Colonic mucosa (tissue), 4 donors: ENCODE data around the gene PDSS2. TPM values are rescaled to one million over a fixed set of nuclear protein-coding genes. Genes with fewer than 3 reads are reported as not detected.
"Not testable (repeated sequence)": the region's sequence is repeated elsewhere in the genome, so short reads cannot be mapped to it uniquely, and the experiment has no call there.

Experiments used
- DNase-seq: peaks from one replicate; pipeline ENCODE4 v3.0.0-alpha.2; 2020
- H3K27ac ChIP-seq: fragments of 200-600 bp; one replicate; pipeline ENCODE4 v1.8.0; 2021
- H3K27me3 ChIP-seq: fragments of 200-600 bp; one replicate; pipeline ENCODE4 v1.8.0; 2021
- H3K36me3 ChIP-seq: fragments of 200-600 bp; one replicate; pipeline ENCODE4 v1.8.0; 2021
- H3K4me1 ChIP-seq: fragments of 200-600 bp; one replicate; pipeline ENCODE4 v1.8.0; 2021; ENCODE audit warnings: mild to moderate bottlenecking
- H3K4me3 ChIP-seq: fragments of 200-600 bp; one replicate; pipeline ENCODE4 v1.8.0; 2021
- H3K9ac ChIP-seq, 2 donors: one replicate each; pipeline ENCODE4 v1.7.0; 2013; ENCODE audit warnings: control low read depth in 2 of 2, low read depth in 2 of 2, low read length in 2 of 2
- H3K9me3 ChIP-seq: fragments of 200-600 bp; one replicate; pipeline ENCODE4 v1.8.0; 2021
- CTCF ChIP-seq: fragments of 200-600 bp; IDR thresholded peaks from one replicate; pipeline ENCODE4 v1.8.0; 2022; ENCODE audit warnings: antibody characterized with exemption, mild to moderate bottlenecking
- intact Hi-C: fragments of 100-400 bp; cut with DNase I; formaldehyde crosslinking; loops from one replicate; pipeline ENCODE4 v1.14.1; 2022
- total RNA-seq, 2 donors: library from RNA; stranded (reverse); fragmentation: NEBNext Ultra II Directional in 1 of 2; extraction: Animal tissue kit (Norgen Biotek cat#: 25700) in 1 of 2; gene quantifications; one replicate each; pipeline ENCODE4 v1.2.1, GENCODE V29; 2021
- donor health status: healthy.
- donor health status: DM: no; HTN: no; CAD: no.
- donor health status: DM: no; HTN: no; CAD: no.

Gene PDSS2
- total RNA-seq, 2 donors from 2014 or later = 26.3 to 35.7 TPM

GRCh38 chr6:107386340-107386739 is 73.0 kb downstream of the PDSS2 start:
- Histone ChIP-seq H3K9ac (no peak overlapping the region), H3K9me3 (no peaks in the 10 kb centered on the region), H3K27me3 (no peaks in the 10 kb centered on the region), H3K27ac (no peak overlapping the region), H3K36me3 (no peaks in the 10 kb centered on the region), H3K4me3 (no peak overlapping the region), H3K4me1 (no peaks in the 10 kb centered on the region)
- intact Hi-C loops = no loop called here
- no peak for DNase-seq
- TF ChIP-seq CTCF = no peak

- H3K9me3 ChIP-seq = no peaks in the 10 kb centered on the region
- H3K9ac ChIP-seq = no peak overlapping the region
- no peak overlapping the region for H3K4me3 ChIP-seq
- H3K36me3 ChIP-seq = no peaks in the 10 kb centered on the region
- no peak for TF ChIP-seq CTCF
- no peak overlapping the region for H3K27ac ChIP-seq
- intact Hi-C loops = no loop called here
- H3K4me1 ChIP-seq = no peaks in the 10 kb centered on the region
- DNase-seq = no peak
- H3K27me3 ChIP-seq = no peaks in the 10 kb centered on the region
Measured at GRCh38 chr6:107383705-107384104, 75.7 kb downstream of the PDSS2 start.

- Histone ChIP-seq H3K27me3 (no peaks in the 10 kb centered on the region), H3K9me3 (no peaks in the 10 kb centered on the region), H3K27ac (no peak overlapping the region), H3K9ac (no peak overlapping the region), H3K4me1 (no peaks in the 10 kb centered on the region), H3K4me3 (no peak overlapping the region), H3K36me3 (no peaks in the 10 kb centered on the region)
- intact Hi-C loops = no loop called here
- DNase-seq = no peak
- TF ChIP-seq CTCF = no peak
Measured at GRCh38 chr6:107374264-107374663, 85.1 kb downstream of the PDSS2 start.

GRCh38 chr6:107369493-107369892 is 89.9 kb downstream of the PDSS2 start:
- no peak overlapping the region for H3K27ac ChIP-seq
- no peak overlapping the region for H3K9ac ChIP-seq
- H3K4me1 ChIP-seq = no peaks in the 10 kb centered on the region
- intact Hi-C loops = no loop called here
- no peak for TF ChIP-seq CTCF
- no peaks in the 10 kb centered on the region for H3K9me3 ChIP-seq
- H3K4me3 ChIP-seq = no peak overlapping the region
- no peaks in the 10 kb centered on the region for H3K27me3 ChIP-seq
- H3K36me3 ChIP-seq = no peaks in the 10 kb centered on the region
- DNase-seq = no peak

- no peaks in the 10 kb centered on the region for H3K9me3 ChIP-seq
- H3K27ac ChIP-seq = no peak overlapping the region
- H3K36me3 ChIP-seq = no peaks in the 10 kb centered on the region
- TF ChIP-seq CTCF = no peak
- no peak overlapping the region for H3K4me3 ChIP-seq
- no peaks in the 10 kb centered on the region for H3K27me3 ChIP-seq
- no peak for DNase-seq
- intact Hi-C loops = no loop called here
- no peak overlapping the region for H3K9ac ChIP-seq
- H3K4me1 ChIP-seq = no peaks in the 10 kb centered on the region
Measured at GRCh38 chr6:107368471-107368870, 90.9 kb downstream of the PDSS2 start.

GRCh38 chr6:107364173-107364572 is 95.2 kb downstream of the PDSS2 start:
- intact Hi-C loops, H3K27ac ChIP-seq, DNase-seq, H3K36me3 ChIP-seq, H3K4me1 ChIP-seq, H3K9ac ChIP-seq, H3K9me3 ChIP-seq, H3K4me3 ChIP-seq, H3K27me3 ChIP-seq: not testable (repeated sequence)
